ENCODE data around the gene GPR153. TPM values are rescaled to one million over a fixed set of nuclear protein-coding genes. Genes with fewer than 3 reads are reported as not detected.

The GPR153 gene
- total and polyA plus RNA-seq, 2 donors (not counting 1 experiment from before 2014, with no cell fraction given): 0.04 to 0.20 TPM

- peaks cover 27 to 30% of the 10 kb centered on the region in 2 donors for H3K4me1 ChIP-seq (ENCODE audit: control insufficient read depth in 2 of 2, insufficient read depth in 2 of 2, low read length in 2 of 2)
- intact Hi-C loops (cut with micrococcal nuclease): no loop called here
- H2AFZ ChIP-seq (ENCODE audit: insufficient read depth, low read depth, low read length, poor library complexity, severe bottlenecking): no peak overlapping the region
- ChIA-PET CTCF (no interaction called here), POLR2A (interaction anchor here (0.6 kb wide), 1 partner anchor 16 kb away, joined by 3 read pairs; no protein-coding TSS in a partner anchor)
- no peak overlapping the region for H3K27ac ChIP-seq (ENCODE audit: low read length in 2 of 2)
- peaks cover 0 to 34% (median 0%) of the 10 kb centered on the region in 3 donors for H3K9me3 ChIP-seq (ENCODE audit: control extremely low read depth in 1 of 3, control insufficient read depth in 2 of 3, insufficient read depth in 1 of 3, low read length in 2 of 3)
- ATAC-seq (ENCODE audit: low read depth): no peak
- peak overlapping the region; percentile 52 for H3K4me2 ChIP-seq (replicated peaks; ENCODE audit: low read depth, low read length, poor library complexity, severe bottlenecking)
- H3K79me2 ChIP-seq (ENCODE audit: control insufficient read depth, insufficient read depth, low read length): no peaks in the 10 kb centered on the region
- H3K9ac ChIP-seq (ENCODE audit: low read length): no peak overlapping the region
- Mint-ChIP-seq H3K27me3 (peaks cover 40% of the 10 kb centered on the region), H3K27ac (no peak overlapping the region), H3K9me3 (ENCODE audit: insufficient read depth) (no peaks in the 10 kb centered on the region), H3K4me3 (no peak overlapping the region), H3K4me1 (peaks cover 16% of the 10 kb centered on the region)
- DNase-seq: no peak
- no peaks in the 10 kb centered on the region for H3K36me3 ChIP-seq (replicated peaks in 1 of 2; ENCODE audit: control extremely low read depth in 1 of 2, control insufficient read depth in 1 of 2, extremely low read depth in 1 of 2, insufficient read depth in 2 of 2, low read length in 1 of 2)
- 2% methylated on average over 92 of the region's 99 CpGs for WGBS (ENCODE audit: insufficient coverage)
- peaks cover 0 to 75% (median 45%) of the 10 kb centered on the region in 4 experiments for H3K27me3 ChIP-seq (replicated peaks in 1 of 4; ENCODE audit: control extremely low read depth in 1 of 4, control insufficient read depth in 3 of 4, insufficient read depth in 4 of 4, low read length in 3 of 4)
- peak; percentile 89 for TF ChIP-seq EZH2 (IDR thresholded peaks at IDR 0.05; ENCODE audit: borderline replicate concordance, insufficient read depth, low read depth, low read length, poor library complexity, severe bottlenecking)
- no peak for TF ChIP-seq CTCF (IDR thresholded peaks at IDR 0.05)
- H3K4me3 ChIP-seq (ENCODE audit: control extremely low read depth in 1 of 5, extremely low read depth in 1 of 5, insufficient read depth in 1 of 5, low read depth in 2 of 5, low read length in 4 of 5): no peak overlapping the region
- peaks cover 6% of the 10 kb centered on the region for H4K20me1 ChIP-seq (ENCODE audit: control insufficient read depth, insufficient read depth, low read length, poor library complexity, severe bottlenecking)
These were observed 18.8 kb downstream of the GPR153 start for GRCh38 chr1:6241887-6242740.
